SK-N-SH (cell line): ENCODE data around the gene CHST2. TPM values are rescaled to one million over a fixed set of nuclear protein-coding genes. Genes with fewer than 3 reads are reported as not detected.

Experiments used
- CTCF ChIA-PET: fragments of 300-600, 350-600 bp; formaldehyde crosslinking; extraction: SDS; loops from one replicate; lab custom pipeline; 2021; lab: Yijun Ruan, JAX
- POLR2A ChIA-PET: fragments of 350-600 bp; sonication (Branson Sonifier 250); formaldehyde crosslinking; extraction: SDS; loops from one replicate; lab custom pipeline; 2020; ENCODE audit warnings: antibody characterized with exemption, inconsistent platforms; lab: Yijun Ruan, JAX
- DNase-seq: peaks from one replicate; pipeline ENCODE4 v3.0.0; 2012
- H2AFZ ChIP-seq: fragments of 200-600 bp; sonication (generic); 2 replicates; pipeline ENCODE4 v1.8.1; 2016; ENCODE audit warnings: antibody characterized with exemption, mild to moderate bottlenecking, low read depth
- H3F3A ChIP-seq: fragments of 200-600 bp; sonication (generic); replicated peaks from 2 replicates; pipeline ENCODE3; 2016; ENCODE audit warnings: antibody characterized with exemption, mild to moderate bottlenecking; ENCODE audit not compliant: insufficient read depth
- H3K27ac ChIP-seq, 2 experiments: fragments of 200-500 bp in 1 of 2; fragments of 200-600 bp in 1 of 2; sonication (Bioruptor generic) in 1 of 2; sonication (generic), shearing (Covaris generic) in 1 of 2; 2 replicates each; pipeline versions ENCODE4 v1.5.1 to v1.6.1; 2014 to 2016; ENCODE audit warnings: low read depth in 2 of 2, inconsistent platforms in 1 of 2, low read length in 1 of 2, mild to moderate bottlenecking in 1 of 2, mixed read lengths in 1 of 2
- H3K27me3 ChIP-seq: fragments of 200-600 bp; sonication (generic), shearing (Covaris generic); 2 replicates; pipeline ENCODE4 v1.6.1; 2016; ENCODE audit warnings: mixed run types; ENCODE audit not compliant: insufficient read depth
- H3K36me3 ChIP-seq, 2 experiments: fragments of 200-500 bp in 1 of 2; fragments of 200-600 bp in 1 of 2; sonication (Bioruptor generic) in 1 of 2; sonication (generic) in 1 of 2; replicated peaks in 1 of 2; 2 replicates each; pipeline versions ENCODE3 to v1.5.1; 2014 to 2016; ENCODE audit warnings: low read length in 1 of 2, mild to moderate bottlenecking in 1 of 2; ENCODE audit not compliant: insufficient read depth in 2 of 2, control insufficient read depth in 1 of 2
- H3K4me1 ChIP-seq, 2 experiments: fragments of 200-500 bp in 1 of 2; fragments of 200-600 bp in 1 of 2; sonication (Bioruptor generic) in 1 of 2; sonication (generic), shearing (Covaris generic) in 1 of 2; 2 replicates each; pipeline versions ENCODE4 v1.5.1 to v1.6.1; 2014 to 2016; ENCODE audit warnings: low read depth in 1 of 2, low read length in 1 of 2, mixed run types in 1 of 2; ENCODE audit not compliant: insufficient read depth in 2 of 2, control insufficient read depth in 1 of 2
- H3K4me2 ChIP-seq: fragments of 200-600 bp; sonication (generic), shearing (Covaris generic); 2 replicates; pipeline ENCODE4 v1.6.1; 2017; ENCODE audit warnings: mixed run types
- H3K4me3 ChIP-seq, 2 experiments: fragments of 200-500 bp in 1 of 2; fragments of 200-600 bp in 1 of 2; sonication (Bioruptor generic) in 1 of 2; sonication (generic), shearing (Covaris generic) in 1 of 2; 2 replicates each; pipeline versions ENCODE4 v1.5.1 to v1.8.1; 2014 to 2016; ENCODE audit warnings: low read depth in 2 of 2, inconsistent platforms in 1 of 2, low read length in 1 of 2, mild to moderate bottlenecking in 1 of 2, mixed read lengths in 1 of 2, moderate library complexity in 1 of 2
- H3K79me2 ChIP-seq: fragments of 200-600 bp; sonication (generic); 2 replicates; pipeline ENCODE4 v1.8.1; 2017; ENCODE audit warnings: mild to moderate bottlenecking; ENCODE audit not compliant: insufficient read depth
- H3K9ac ChIP-seq: fragments of 200-600 bp; sonication (generic); 2 replicates; pipeline ENCODE4 v1.6.1; 2017; ENCODE audit warnings: mixed run types
- H3K9me2 ChIP-seq: fragments of 200-600 bp; sonication (generic); 2 replicates; pipeline ENCODE4 v1.6.1; 2017; ENCODE audit warnings: mixed run types
- H3K9me3 ChIP-seq: fragments of 200-600 bp; sonication (generic); 2 replicates; pipeline ENCODE4 v1.6.1; 2017; ENCODE audit warnings: mixed run types, mild to moderate bottlenecking, moderate library complexity
- H4K20me1 ChIP-seq: fragments of 200-600 bp; sonication (generic); 2 replicates; pipeline ENCODE4 v1.6.1; 2017; ENCODE audit warnings: mild to moderate bottlenecking, mixed run types; ENCODE audit not compliant: insufficient read depth
- EZH2phosphoT487 ChIP-seq: fragments of 200-600 bp; sonication (generic); IDR thresholded peaks from 2 replicates; pipeline ENCODE4 v1.6.1; 2017; ENCODE audit warnings: low read depth, mixed run types, mild to moderate bottlenecking, antibody characterized with exemption, moderate library complexity, borderline replicate concordance
- MXI1 ChIP-seq: IDR thresholded peaks from 2 replicates; pipeline ENCODE4 v1.6.1; 2012; ENCODE audit warnings: mild to moderate bottlenecking, low read depth, low read length, improper control_type of control experiment
- NFIC ChIP-seq: IDR thresholded peaks from 2 replicates; pipeline ENCODE4 v1.4.0; 2012; ENCODE audit warnings: borderline replicate concordance
- NRF1 ChIP-seq: IDR thresholded peaks from 2 replicates; pipeline ENCODE4 v1.6.1; 2012; ENCODE audit warnings: low read depth, mild to moderate bottlenecking, low read length
- RAD21 ChIP-seq: IDR thresholded peaks from 2 replicates; pipeline ENCODE4 v1.6.1; 2012; ENCODE audit warnings: mild to moderate bottlenecking, low read length
- RCOR1 ChIP-seq: fragments of 150-350 bp; IDR thresholded peaks from 2 replicates; pipeline ENCODE4 v1.6.1; 2017; ENCODE audit warnings: antibody characterized with exemption, low read length
- SIN3A ChIP-seq: IDR thresholded peaks from 2 replicates; pipeline ENCODE4 v1.6.1; 2012; ENCODE audit warnings: low read depth, mild to moderate bottlenecking, low read length, moderate library complexity, borderline replicate concordance
- TEAD4 ChIP-seq: IDR thresholded peaks from 2 replicates; pipeline ENCODE4 v1.4.0; 2012; ENCODE audit warnings: mild to moderate bottlenecking, borderline replicate concordance; ENCODE audit not compliant: insufficient read depth
- YY1 ChIP-seq: IDR thresholded peaks from 2 replicates; pipeline ENCODE4 v1.4.0; 2012; ENCODE audit warnings: low read depth, mild to moderate bottlenecking
- WGBS: methylation state at CpG from one replicate; pipeline ENCODE4 v1.1.6; 2017; ENCODE audit warnings: low lambda C conversion rate; 5-methylcytosine and 5-hydroxymethylcytosine counted together
- polyA plus RNA-seq, 3 experiments: library from polyadenylated mRNA; depleted of rRNA; stranded (reverse); fragments of >200 nt; gene quantifications; 2 replicates each; pipeline ENCODE4 v1.2.3, GENCODE V29; 2012
- TF ChIP-seq, protein P1 (sequence below): IDR thresholded peaks from 2 replicates; pipeline ENCODE4 v1.6.1; 2012; ENCODE audit warnings: mild to moderate bottlenecking, low read depth, low read length, moderate library complexity
- TF ChIP-seq, protein P2 (sequence below): fragments of 200-600 bp; sonication (generic); IDR thresholded peaks from 2 replicates; pipeline ENCODE4 v1.6.1; 2017; ENCODE audit warnings: antibody characterized with exemption, mild to moderate bottlenecking, moderate library complexity
- TF ChIP-seq, protein P3 (sequence below): IDR thresholded peaks from 2 replicates; pipeline ENCODE4 v1.4.0; 2012; ENCODE audit warnings: low read depth, borderline replicate concordance
- TF ChIP-seq, protein P4 (sequence below): IDR thresholded peaks from 2 replicates; pipeline ENCODE4 v1.4.0; 2012; ENCODE audit warnings: low read depth, borderline replicate concordance

The CHST2 gene
- polyA plus RNA-seq, 1 of the 3 experiments (the other 2 are of a cell fraction) = 1.6 TPM

DNA sequence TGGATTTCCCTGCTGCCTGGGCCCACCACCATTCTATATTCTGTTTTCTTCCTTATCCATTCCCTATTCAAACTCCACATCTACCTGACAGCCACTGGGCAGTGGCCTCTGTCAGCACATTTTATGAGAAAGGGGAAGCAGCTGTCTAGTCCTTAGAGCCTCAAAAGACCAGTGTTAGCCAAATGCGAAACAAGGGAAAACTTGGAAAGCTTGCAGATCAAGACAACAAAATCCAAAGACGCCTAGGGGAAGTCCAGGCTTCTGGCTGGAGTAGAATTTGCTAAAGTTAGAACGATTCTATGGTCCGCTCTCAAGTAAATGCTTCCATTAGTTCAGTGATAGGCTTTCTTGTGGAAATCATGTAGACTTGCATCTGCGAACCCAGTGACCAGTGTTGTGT lies 39.4 kb upstream of the CHST2 start:
- Histone ChIP-seq H3K36me3 (no peaks in the 10 kb centered on the region), H3K4me3 (no peak overlapping the region), H3K27me3 (no peaks in the 10 kb centered on the region), H3K9me3 (no peaks in the 10 kb centered on the region), H2AFZ (no peak overlapping the region), H3K27ac (no peak overlapping the region), H3K9ac (no peak overlapping the region), H3K79me2 (no peaks in the 10 kb centered on the region), H3F3A (no peaks in the 10 kb centered on the region), H3K4me1 (no peaks in the 10 kb centered on the region; a peak in 1 of 4 replicates), H4K20me1 (no peaks in the 10 kb centered on the region), H3K4me2 (no peak overlapping the region), H3K9me2 (no peaks in the 10 kb centered on the region)
- TF ChIP-seq MXI1 (no peak), RAD21 (no peak), NRF1 (no peak), YY1 (no peak), TEAD4 (no peak), NFIC (no peak), EZH2phosphoT487 (no peak), RCOR1 (no peak), SIN3A (no peak)
- TF ChIP-seq, protein P1, sequence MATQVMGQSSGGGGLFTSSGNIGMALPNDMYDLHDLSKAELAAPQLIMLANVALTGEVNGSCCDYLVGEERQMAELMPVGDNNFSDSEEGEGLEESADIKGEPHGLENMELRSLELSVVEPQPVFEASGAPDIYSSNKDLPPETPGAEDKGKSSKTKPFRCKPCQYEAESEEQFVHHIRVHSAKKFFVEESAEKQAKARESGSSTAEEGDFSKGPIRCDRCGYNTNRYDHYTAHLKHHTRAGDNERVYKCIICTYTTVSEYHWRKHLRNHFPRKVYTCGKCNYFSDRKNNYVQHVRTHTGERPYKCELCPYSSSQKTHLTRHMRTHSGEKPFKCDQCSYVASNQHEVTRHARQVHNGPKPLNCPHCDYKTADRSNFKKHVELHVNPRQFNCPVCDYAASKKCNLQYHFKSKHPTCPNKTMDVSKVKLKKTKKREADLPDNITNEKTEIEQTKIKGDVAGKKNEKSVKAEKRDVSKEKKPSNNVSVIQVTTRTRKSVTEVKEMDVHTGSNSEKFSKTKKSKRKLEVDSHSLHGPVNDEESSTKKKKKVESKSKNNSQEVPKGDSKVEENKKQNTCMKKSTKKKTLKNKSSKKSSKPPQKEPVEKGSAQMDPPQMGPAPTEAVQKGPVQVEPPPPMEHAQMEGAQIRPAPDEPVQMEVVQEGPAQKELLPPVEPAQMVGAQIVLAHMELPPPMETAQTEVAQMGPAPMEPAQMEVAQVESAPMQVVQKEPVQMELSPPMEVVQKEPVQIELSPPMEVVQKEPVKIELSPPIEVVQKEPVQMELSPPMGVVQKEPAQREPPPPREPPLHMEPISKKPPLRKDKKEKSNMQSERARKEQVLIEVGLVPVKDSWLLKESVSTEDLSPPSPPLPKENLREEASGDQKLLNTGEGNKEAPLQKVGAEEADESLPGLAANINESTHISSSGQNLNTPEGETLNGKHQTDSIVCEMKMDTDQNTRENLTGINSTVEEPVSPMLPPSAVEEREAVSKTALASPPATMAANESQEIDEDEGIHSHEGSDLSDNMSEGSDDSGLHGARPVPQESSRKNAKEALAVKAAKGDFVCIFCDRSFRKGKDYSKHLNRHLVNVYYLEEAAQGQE = no peak
- TF ChIP-seq, protein P2, sequence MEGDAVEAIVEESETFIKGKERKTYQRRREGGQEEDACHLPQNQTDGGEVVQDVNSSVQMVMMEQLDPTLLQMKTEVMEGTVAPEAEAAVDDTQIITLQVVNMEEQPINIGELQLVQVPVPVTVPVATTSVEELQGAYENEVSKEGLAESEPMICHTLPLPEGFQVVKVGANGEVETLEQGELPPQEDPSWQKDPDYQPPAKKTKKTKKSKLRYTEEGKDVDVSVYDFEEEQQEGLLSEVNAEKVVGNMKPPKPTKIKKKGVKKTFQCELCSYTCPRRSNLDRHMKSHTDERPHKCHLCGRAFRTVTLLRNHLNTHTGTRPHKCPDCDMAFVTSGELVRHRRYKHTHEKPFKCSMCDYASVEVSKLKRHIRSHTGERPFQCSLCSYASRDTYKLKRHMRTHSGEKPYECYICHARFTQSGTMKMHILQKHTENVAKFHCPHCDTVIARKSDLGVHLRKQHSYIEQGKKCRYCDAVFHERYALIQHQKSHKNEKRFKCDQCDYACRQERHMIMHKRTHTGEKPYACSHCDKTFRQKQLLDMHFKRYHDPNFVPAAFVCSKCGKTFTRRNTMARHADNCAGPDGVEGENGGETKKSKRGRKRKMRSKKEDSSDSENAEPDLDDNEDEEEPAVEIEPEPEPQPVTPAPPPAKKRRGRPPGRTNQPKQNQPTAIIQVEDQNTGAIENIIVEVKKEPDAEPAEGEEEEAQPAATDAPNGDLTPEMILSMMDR = no peak
- TF ChIP-seq, protein P3, sequence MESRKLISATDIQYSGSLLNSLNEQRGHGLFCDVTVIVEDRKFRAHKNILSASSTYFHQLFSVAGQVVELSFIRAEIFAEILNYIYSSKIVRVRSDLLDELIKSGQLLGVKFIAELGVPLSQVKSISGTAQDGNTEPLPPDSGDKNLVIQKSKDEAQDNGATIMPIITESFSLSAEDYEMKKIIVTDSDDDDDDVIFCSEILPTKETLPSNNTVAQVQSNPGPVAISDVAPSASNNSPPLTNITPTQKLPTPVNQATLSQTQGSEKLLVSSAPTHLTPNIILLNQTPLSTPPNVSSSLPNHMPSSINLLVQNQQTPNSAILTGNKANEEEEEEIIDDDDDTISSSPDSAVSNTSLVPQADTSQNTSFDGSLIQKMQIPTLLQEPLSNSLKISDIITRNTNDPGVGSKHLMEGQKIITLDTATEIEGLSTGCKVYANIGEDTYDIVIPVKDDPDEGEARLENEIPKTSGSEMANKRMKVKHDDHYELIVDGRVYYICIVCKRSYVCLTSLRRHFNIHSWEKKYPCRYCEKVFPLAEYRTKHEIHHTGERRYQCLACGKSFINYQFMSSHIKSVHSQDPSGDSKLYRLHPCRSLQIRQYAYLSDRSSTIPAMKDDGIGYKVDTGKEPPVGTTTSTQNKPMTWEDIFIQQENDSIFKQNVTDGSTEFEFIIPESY = no peak
- TF ChIP-seq, protein P4, sequence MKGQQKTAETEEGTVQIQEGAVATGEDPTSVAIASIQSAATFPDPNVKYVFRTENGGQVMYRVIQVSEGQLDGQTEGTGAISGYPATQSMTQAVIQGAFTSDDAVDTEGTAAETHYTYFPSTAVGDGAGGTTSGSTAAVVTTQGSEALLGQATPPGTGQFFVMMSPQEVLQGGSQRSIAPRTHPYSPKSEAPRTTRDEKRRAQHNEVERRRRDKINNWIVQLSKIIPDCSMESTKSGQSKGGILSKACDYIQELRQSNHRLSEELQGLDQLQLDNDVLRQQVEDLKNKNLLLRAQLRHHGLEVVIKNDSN = no peak
- CTCF ChIA-PET = no interaction called here
- DNase-seq = no peak
- WGBS = 55% methylated on average over 5 of the region's 5 CpGs
- POLR2A ChIA-PET = no interaction called here
